ENCODE data around the gene PPP2R3A.
"Not testable (repeated sequence)": the region's sequence is repeated elsewhere in the genome, so short reads cannot be mapped to it uniquely, and the experiment has no call there.

PPP2R3A gene

DNA sequence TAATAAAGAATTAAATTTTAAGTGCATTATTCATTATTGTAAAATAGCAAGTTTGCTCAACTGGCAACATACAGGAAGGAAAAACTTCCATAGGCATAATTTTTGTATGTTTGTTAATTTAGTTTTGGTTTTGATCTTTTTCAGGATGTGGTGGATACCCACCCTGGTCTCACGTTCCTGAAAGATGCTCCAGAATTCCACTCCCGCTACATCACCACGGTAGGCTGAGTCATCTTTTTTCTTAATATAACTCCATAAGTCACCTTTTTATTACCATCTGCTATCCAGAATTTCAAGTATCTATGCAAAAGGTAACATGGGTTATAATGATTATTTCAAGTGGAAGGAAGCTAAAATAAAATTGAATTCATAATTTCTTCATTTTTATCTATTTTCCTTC, 104.8 kb downstream of the PPP2R3A start:
- TF ChIP-seq Cebpa-rat (IDR thresholded peaks at IDR 0.05) = no peak
- Histone ChIP-seq H3K27me3 (no peaks in the 10 kb centered on the region), H3K36me3 (no peaks in the 10 kb centered on the region), H3K9ac (no peak overlapping the region; a peak in 1 of 22 replicates), H3K4me3 (no peak overlapping the region), H3K9me3 (replicated peaks in 1 of 11) (no peaks in the 10 kb centered on the region), H3K4me1 (peaks cover 0 to 22% (median 3%) of the 10 kb centered on the region in 10 experiments; a peak in 9 of 20 replicates), H3K27ac (no peak overlapping the region), H3K4me2 (no peak overlapping the region), H4K20me1 (no peaks in the 10 kb centered on the region)

- H3K36me3 ChIP-seq = no peaks in the 10 kb centered on the region
- H3K9ac ChIP-seq = peak overlapping the region in 3 of 11 experiments; percentile 20 to 45 (median 25); a peak in 4 of 22 replicates
- no peak overlapping the region for H3K4me3 ChIP-seq
- peak overlapping the region in 2 of 11 experiments; percentile 15 to 29; a peak in 2 of 22 replicates for H3K27ac ChIP-seq
- no peak for TF ChIP-seq Cebpa-rat (IDR thresholded peaks at IDR 0.05)
- H3K9me3 ChIP-seq (replicated peaks in 1 of 11) = no peaks in the 10 kb centered on the region
- no peaks in the 10 kb centered on the region for H3K27me3 ChIP-seq
- H3K4me1 ChIP-seq = peaks cover 0 to 25% (median 3%) of the 10 kb centered on the region in 10 experiments; a peak in 9 of 20 replicates
- peak overlapping the region in 4 of 11 experiments; percentile 30 to 71 (median 66); a peak in 6 of 22 replicates for H3K4me2 ChIP-seq
- no peaks in the 10 kb centered on the region for H4K20me1 ChIP-seq
Measured at GRCh38 chr3:136070953-136071949, 105.7 kb downstream of the PPP2R3A start.

- Histone ChIP-seq H3K4me2 (no peak overlapping the region), H3K36me3 (no peaks in the 10 kb centered on the region), H3K4me3 (no peak overlapping the region), H3K9me3 (replicated peaks in 1 of 11) (no peaks in the 10 kb centered on the region), H3K27me3 (no peaks in the 10 kb centered on the region), H3K4me1 (peaks cover 0 to 25% (median 3%) of the 10 kb centered on the region in 10 experiments; a peak in 9 of 20 replicates), H3K27ac (no peak overlapping the region), H4K20me1 (no peaks in the 10 kb centered on the region), H3K9ac (no peak overlapping the region)
- TF ChIP-seq Cebpa-rat (IDR thresholded peaks at IDR 0.05) = no peak
Measured at GRCh38 chr3:136074546-136075170, 109.1 kb downstream of the PPP2R3A start.

DNA sequence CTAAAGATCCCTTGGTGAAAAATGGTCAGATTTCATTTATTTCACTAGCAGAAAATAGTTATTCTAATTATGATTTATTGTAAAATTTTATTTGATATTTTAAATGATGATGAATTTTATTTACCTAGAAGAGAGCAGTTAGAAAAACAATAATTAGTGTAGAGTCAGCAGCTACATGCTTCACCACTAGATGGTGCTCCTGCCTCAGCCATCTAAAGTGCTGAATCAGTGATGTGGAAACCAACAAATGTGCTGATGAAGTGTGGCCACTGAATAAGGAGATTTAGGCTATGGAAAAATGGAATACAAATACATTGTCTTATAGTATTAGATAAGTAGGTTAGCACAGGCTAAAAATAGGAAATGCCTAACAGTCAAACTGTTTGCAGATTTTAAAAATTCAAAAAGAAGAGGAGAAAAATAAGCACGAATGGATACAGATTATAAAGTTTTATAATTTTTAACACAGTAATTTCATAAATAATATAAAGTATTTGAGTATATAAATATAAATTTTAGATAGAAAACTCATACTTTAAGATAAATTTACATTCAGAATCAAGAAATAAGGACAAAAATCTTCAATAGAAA, 109.8 kb downstream of the PPP2R3A start:
- no peaks in the 10 kb centered on the region for H3K36me3 ChIP-seq
- no peak overlapping the region for H3K9ac ChIP-seq
- H3K9me3 ChIP-seq (replicated peaks in 1 of 11) = no peaks in the 10 kb centered on the region
- no peak overlapping the region for H3K4me2 ChIP-seq
- H4K20me1 ChIP-seq = no peaks in the 10 kb centered on the region
- peaks cover 0 to 21% (median 3%) of the 10 kb centered on the region in 10 experiments; a peak in 9 of 20 replicates for H3K4me1 ChIP-seq
- H3K27ac ChIP-seq = no peak overlapping the region
- H3K4me3 ChIP-seq = no peak overlapping the region
- no peak for TF ChIP-seq Cebpa-rat (IDR thresholded peaks at IDR 0.05)
- no peaks in the 10 kb centered on the region for H3K27me3 ChIP-seq

DNA sequence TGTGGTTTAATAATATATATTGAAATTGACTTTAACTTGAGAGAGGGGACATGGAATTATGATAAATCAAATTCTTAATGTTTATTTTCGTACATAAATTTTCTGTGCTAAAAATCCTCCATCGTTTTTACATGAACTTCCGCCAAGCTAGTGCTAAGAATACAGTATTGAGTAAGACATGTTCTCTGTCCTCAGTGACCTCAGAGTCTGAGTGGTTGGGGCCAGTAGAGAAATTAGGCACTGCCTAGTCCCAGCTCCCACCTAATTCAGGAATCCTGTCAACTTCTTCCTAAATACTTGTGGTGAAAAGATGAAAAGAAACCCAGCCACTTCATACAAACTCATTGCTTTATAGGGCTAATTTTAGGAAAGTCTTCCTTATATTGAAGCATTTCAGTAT, 110.3 kb downstream of the PPP2R3A start:
- H4K20me1 ChIP-seq = no peaks in the 10 kb centered on the region
- no peaks in the 10 kb centered on the region for H3K9me3 ChIP-seq (replicated peaks in 1 of 11)
- H3K4me1 ChIP-seq = peaks cover 0 to 16% (median 3%) of the 10 kb centered on the region in 10 experiments; a peak in 9 of 20 replicates
- TF ChIP-seq Cebpa-rat (IDR thresholded peaks at IDR 0.05) = no peak
- no peaks in the 10 kb centered on the region for H3K36me3 ChIP-seq
- no peaks in the 10 kb centered on the region for H3K27me3 ChIP-seq
- H3K27ac ChIP-seq = no peak overlapping the region
- H3K4me3 ChIP-seq = no peak overlapping the region
- H3K9ac ChIP-seq = no peak overlapping the region
- H3K4me2 ChIP-seq = no peak overlapping the region

DNA sequence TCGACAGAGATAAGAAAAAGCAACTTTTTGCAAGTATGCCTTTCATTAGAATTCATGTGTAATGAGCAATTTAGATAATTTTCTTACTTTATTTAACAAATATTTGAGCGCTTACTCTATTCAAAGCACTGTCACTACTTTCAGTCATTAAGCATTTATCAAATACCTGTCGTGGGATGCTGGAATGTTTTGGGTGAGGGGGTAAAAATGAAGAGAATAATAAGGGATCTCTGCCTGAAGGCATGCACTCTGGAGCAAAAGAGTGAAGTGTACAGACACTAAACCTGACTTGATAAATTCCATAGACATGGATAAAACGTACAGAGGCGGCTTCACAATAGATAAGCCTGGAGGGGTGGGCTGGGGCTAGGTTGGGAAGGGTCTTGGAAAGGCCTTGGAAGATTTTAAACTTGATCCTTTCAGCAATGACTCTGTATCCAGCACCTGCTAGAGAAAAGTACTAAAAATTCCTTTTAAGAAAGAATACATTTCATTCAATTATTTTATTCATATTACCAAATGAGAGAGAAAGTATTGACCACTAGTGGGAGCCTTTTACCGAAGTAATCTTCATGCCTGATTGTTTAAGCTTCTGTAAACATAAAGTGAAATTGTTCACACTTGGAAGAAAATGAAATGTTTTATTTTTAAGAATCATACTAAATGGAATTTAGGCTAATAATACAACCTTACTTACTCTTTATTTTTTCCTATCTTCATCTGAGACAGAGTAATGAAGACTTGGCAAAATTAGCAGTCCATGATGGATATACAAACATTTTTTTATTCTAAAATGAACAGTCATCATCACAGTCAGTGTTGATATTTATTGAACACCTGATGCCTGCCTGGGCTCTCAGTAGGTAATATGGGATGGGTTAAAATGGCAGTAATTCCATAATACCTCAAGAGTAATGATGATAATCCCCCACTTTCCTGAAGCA, 113.2 kb downstream of the PPP2R3A start:
- H3K4me2 ChIP-seq = no peak overlapping the region
- H3K4me3 ChIP-seq = no peak overlapping the region
- H3K4me1 ChIP-seq = 0 out of 20 replicates have a peak, but pooled peaks cover 0 to 4% (median 0%) of the 10 kb centered on the region in 10 experiments
- H3K27me3 ChIP-seq = no peaks in the 10 kb centered on the region
- no peaks in the 10 kb centered on the region for H4K20me1 ChIP-seq
- no peak overlapping the region for H3K27ac ChIP-seq
- no peak for TF ChIP-seq Cebpa-rat (IDR thresholded peaks at IDR 0.05)
- H3K9ac ChIP-seq = no peak overlapping the region
- peaks cover 0 to 2% (median 0%) of the 10 kb centered on the region in 11 experiments; a peak in 1 of 22 replicates for H3K36me3 ChIP-seq
- H3K9me3 ChIP-seq (replicated peaks in 1 of 11) = peaks cover 3 to 8% (median 4%) of the 10 kb centered on the region in 11 experiments

- peaks cover 0 to 12% (median 7%) of the 10 kb centered on the region in 11 experiments; a peak in 8 of 22 replicates for H3K36me3 ChIP-seq
- peaks cover 23 to 32% (median 28%) of the 10 kb centered on the region in 11 experiments for H3K9me3 ChIP-seq (replicated peaks in 1 of 11)
- H3K4me2 ChIP-seq, H4K20me1 ChIP-seq, H3K27me3 ChIP-seq, H3K9ac ChIP-seq, H3K27ac ChIP-seq, H3K4me1 ChIP-seq: not testable (repeated sequence)
- H3K4me3 ChIP-seq = 0 out of 20 replicates have a peak overlapping the region, but pooled peaks of 1 of the 10 experiments have one; percentile 15
Measured at GRCh38 chr3:136083641-136084382, 118.3 kb downstream of the PPP2R3A start.

DNA sequence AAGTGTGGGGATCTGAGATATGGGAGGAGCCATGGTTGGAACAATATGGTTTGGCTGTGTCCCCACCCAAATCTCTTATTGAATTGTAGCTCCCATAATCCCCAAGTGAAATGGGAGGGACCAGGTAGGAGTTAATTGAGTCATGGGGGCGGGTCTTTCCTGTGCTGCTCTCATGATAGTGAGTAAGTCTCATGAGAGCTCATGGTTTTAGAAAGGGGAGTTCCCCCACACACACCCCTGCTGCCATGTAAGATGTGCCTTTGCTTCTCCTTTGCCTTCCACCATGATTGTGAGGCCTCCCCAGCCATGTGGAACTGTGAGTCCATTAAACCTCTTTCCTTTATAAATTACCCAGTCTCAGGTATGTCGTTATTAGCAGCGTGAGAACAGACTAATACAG, 119.5 kb downstream of the PPP2R3A start:
- H4K20me1 ChIP-seq = not testable (repeated sequence)

More for the DNA sequence above, 119.5 kb downstream of the PPP2R3A start:
- H3K27me3 ChIP-seq, H3K4me1 ChIP-seq, H3K4me3 ChIP-seq, H3K27ac ChIP-seq, H3K4me2 ChIP-seq, H3K9ac ChIP-seq: not testable (repeated sequence)
- Histone ChIP-seq H3K9me3 (replicated peaks in 1 of 11) (peaks cover 24 to 38% (median 28%) of the 10 kb centered on the region in 11 experiments), H3K36me3 (peaks cover 0 to 12% (median 7%) of the 10 kb centered on the region in 11 experiments; a peak in 8 of 22 replicates)

All from BLaER1 treated with 17β-estradiol and CSF1 and Interleukin-3, amounts not matched to agents 10 nM and 100 nM (cell line).